K562 (cell line): Measurements from ENCODE around the gene RPH3AL. TPM values are rescaled to one million over a fixed set of nuclear protein-coding genes. Genes with fewer than 3 reads are reported as not detected.

Experiments used
- ATAC-seq: fragments of 200-7000 bp; cut with Tn5 transposase; 3 replicates; pipeline ENCODE4 v1.9.1; 2020; ENCODE audit warnings: moderate library complexity
- BruUV-seq: library from RNA; stranded (reverse); fragments of 400-500 nt; replicated peaks from 2 replicates; lab custom pipeline; 2021; lab: Mats Ljungman, UMichigan
- CTCF ChIA-PET: fragments of 300-600 bp; formaldehyde crosslinking; extraction: SDS; loops from one replicate; lab custom pipeline; 2021; ENCODE audit warnings: low intra/inter-chr PET ratio; lab: Yijun Ruan, JAX
- POLR2A ChIA-PET: fragments of 300-600, 350-650 bp; sonication (Branson Sonifier 250); formaldehyde crosslinking; extraction: SDS; loops from one replicate; lab custom pipeline; 2021; ENCODE audit warnings: antibody characterized with exemption, inconsistent platforms; lab: Yijun Ruan, JAX
- DNase-seq, 4 experiments: peaks; one replicate each; pipeline versions ENCODE4 v3.0.0 to v3.0.0-alpha.2; 2011 to 2018; ENCODE audit warnings: low spot score in 3 of 4, mixed read lengths in 3 of 4; ENCODE audit errors: extremely low read depth in 1 of 4
- FAIRE-seq: peaks from 2 replicates; lab custom pipeline; 2011; peaks lifted over from hg19 to GRCh38; lab: Jason Lieb, UNC
- H2AFZ ChIP-seq: 2 replicates; pipeline ENCODE4 v1.6.0; 2011; ENCODE audit warnings: low read depth, low read length, control low read depth, inconsistent platforms
- H3K27ac ChIP-seq: fragments of 200-600 bp; 3 replicates; pipeline ENCODE4 v1.8.0; 2011; ENCODE audit warnings: low read depth, mild to moderate bottlenecking, control low read depth, inconsistent platforms, low read length, moderate library complexity, mixed read lengths; ENCODE audit errors: extremely low read depth
- H3K27me3 ChIP-seq, 2 experiments: fragments of 300-600 bp in 1 of 2; 2 replicates in 1 of 2; 3 replicates in 1 of 2; pipeline versions ENCODE4 v1.6.0 to v1.8.0; 2011; ENCODE audit warnings: inconsistent platforms in 2 of 2, low read length in 2 of 2, mild to moderate bottlenecking in 1 of 2, mixed read lengths in 1 of 2, moderate library complexity in 1 of 2; ENCODE audit not compliant: control insufficient read depth in 2 of 2, insufficient read depth in 2 of 2
- H3K36me3 ChIP-seq: fragments of 300-600 bp; 3 replicates; pipeline ENCODE4 v1.8.0; 2011; ENCODE audit warnings: mild to moderate bottlenecking, low read length, inconsistent platforms; ENCODE audit not compliant: control insufficient read depth, insufficient read depth
- H3K4me1 ChIP-seq, 2 experiments: fragments of 200-600 bp in 1 of 2; replicated peaks in 1 of 2; 2 replicates in 1 of 2; 3 replicates in 1 of 2; pipeline versions ENCODE4 v1.5.1 to v1.8.0; 2011; ENCODE audit warnings: inconsistent platforms in 2 of 2, low read length in 2 of 2, mild to moderate bottlenecking in 1 of 2, mixed read lengths in 1 of 2, moderate library complexity in 1 of 2; ENCODE audit not compliant: control insufficient read depth in 2 of 2, insufficient read depth in 2 of 2
- H3K4me2 ChIP-seq: 2 replicates; pipeline ENCODE4 v1.6.1; 2011; ENCODE audit warnings: low read length, control low read depth, inconsistent platforms, mixed read lengths; ENCODE audit not compliant: insufficient read depth
- H3K4me3 ChIP-seq: fragments of 200-600 bp; sonication (generic), shearing (Covaris generic); 2 replicates; pipeline ENCODE4 v1.5.1; 2016; ENCODE audit warnings: control low read depth, inconsistent platforms
- H3K79me2 ChIP-seq: fragments of 200-600 bp; 3 replicates; pipeline ENCODE4 v1.8.0; 2011; ENCODE audit warnings: low read length, inconsistent platforms; ENCODE audit not compliant: control insufficient read depth, insufficient read depth
- H3K9ac ChIP-seq, 2 experiments: 2 replicates each; pipeline versions ENCODE4 v1.6.0 to v1.6.1; 2011; ENCODE audit warnings: low read depth in 2 of 2, low read length in 2 of 2, control low read depth in 1 of 2, inconsistent platforms in 1 of 2, mild to moderate bottlenecking in 1 of 2, mixed read lengths in 1 of 2; ENCODE audit not compliant: insufficient read depth in 1 of 2
- H3K9me1 ChIP-seq: one replicate; pipeline ENCODE4 v1.6.0; 2011; ENCODE audit warnings: inconsistent platforms, mild to moderate bottlenecking, low read length, moderate library complexity; ENCODE audit not compliant: control insufficient read depth, insufficient read depth
- H3K9me3 ChIP-seq: replicated peaks from 2 replicates; pipeline ENCODE4 v1.5.1; 2011; ENCODE audit warnings: low read depth, low read length, inconsistent platforms; ENCODE audit not compliant: control insufficient read depth, insufficient read depth
- H4K20me1 ChIP-seq: replicated peaks from 2 replicates; pipeline ENCODE4 v1.6.1; 2011; ENCODE audit warnings: low read length, inconsistent platforms, mixed read lengths; ENCODE audit not compliant: control insufficient read depth, insufficient read depth
- CBX5 ChIP-seq: IDR thresholded peaks from 2 replicates; pipeline ENCODE4 v1.6.1; 2014; ENCODE audit warnings: low read depth, borderline replicate concordance
- COPS2 ChIP-seq: fragments of 450-650 bp; conservative IDR thresholded peaks from 2 replicates; pipeline ENCODE4 v1.6.1; 2016; ENCODE audit warnings: mild to moderate bottlenecking, moderate library complexity
- FOXK1 ChIP-seq: sonication (generic); formaldehyde crosslinking; IDR thresholded peaks from 2 replicates; pipeline ENCODE4 v1.8.0; 2022; ENCODE audit warnings: missing genetic modification reagents, mild to moderate bottlenecking, borderline replicate concordance
- HSF4 ChIP-seq: fragments of 250-450 bp; sonication (Bioruptor Pico); IDR thresholded peaks from 2 replicates; pipeline ENCODE4 v2.1.2; 2022; ENCODE audit warnings: mild to moderate bottlenecking, moderate library complexity, borderline replicate concordance
- IRF1 ChIP-seq: sonication (generic); formaldehyde crosslinking; IDR thresholded peaks from 2 replicates; pipeline ENCODE4 v1.8.0; 2022; ENCODE audit warnings: missing genetic modification reagents, mild to moderate bottlenecking, borderline replicate concordance
- MCM7 ChIP-seq, 2 experiments: fragments of 450-650 bp; IDR thresholded peaks; 2 replicates each; pipeline ENCODE4 v1.6.1; 2016 to 2018
- MECOM ChIP-seq: fragments of 250-450 bp; sonication (Bioruptor Pico); IDR thresholded peaks from 2 replicates; pipeline ENCODE4 v1.8.0; 2022; ENCODE audit warnings: inconsistent platforms
- MYC ChIP-seq, 2 experiments: fragments of 250-450 bp in 1 of 2; sonication (Bioruptor Pico) in 1 of 2; IDR thresholded peaks; 2 replicates each; pipeline versions ENCODE4 v1.5.1 to v1.6.1; 2012 to 2021; ENCODE audit warnings: low read depth in 2 of 2, borderline replicate concordance in 1 of 2, improper control_type of control experiment in 1 of 2, low read length in 1 of 2, mild to moderate bottlenecking in 1 of 2, moderate library complexity in 1 of 2
- NR2C2 ChIP-seq, 2 experiments: fragments of 200-800 bp in 1 of 2; sonication (Bioruptor generic) in 1 of 2; sonication (generic) in 1 of 2; formaldehyde crosslinking in 1 of 2; IDR thresholded peaks; 2 replicates each; pipeline versions ENCODE4 v1.6.1 to v1.8.0; 2016 to 2022; ENCODE audit warnings: mild to moderate bottlenecking in 1 of 2, missing compliant biosample characterization in 1 of 2, missing genetic modification characterization in 1 of 2, missing genetic modification reagents in 1 of 2
- RUNX1 ChIP-seq: sonication (generic); IDR thresholded peaks from 2 replicates; pipeline ENCODE4 v1.6.1; 2016; ENCODE audit warnings: antibody characterized with exemption, low read depth
- SAFB2 ChIP-seq: fragments of 200-400 bp; formaldehyde crosslinking; IDR thresholded peaks from 2 replicates; pipeline ENCODE4 v1.6.1; 2018; ENCODE audit warnings: borderline replicate concordance, low read length, low read depth, moderate library complexity; ENCODE audit not compliant: severe bottlenecking
- STAT5B ChIP-seq: fragments of 250-450 bp; sonication (Bioruptor Pico); IDR thresholded peaks from 2 replicates; pipeline ENCODE4 v1.8.0; 2021; ENCODE audit warnings: mild to moderate bottlenecking, inconsistent platforms
- THRAP3 ChIP-seq: fragments of 450-650 bp; IDR thresholded peaks from 2 replicates; pipeline ENCODE4 v1.6.1; 2016; ENCODE audit warnings: mild to moderate bottlenecking, inconsistent platforms, borderline replicate concordance
- U2AF2 ChIP-seq: fragments of 200-400 bp; formaldehyde crosslinking; optimal IDR thresholded peaks from 2 replicates; pipeline ENCODE3; 2017; ENCODE audit warnings: low read depth, mild to moderate bottlenecking, low read length
- whole genome bisulfite sequencing: fragments of 100-300 bp; shearing (Covaris generic); methylation state at CpG from one replicate; pipeline ENCODE4 v1.1.6; 2016; ENCODE audit warnings: low coverage, mixed read lengths; ENCODE audit not compliant: insufficient coverage; ENCODE audit errors: missing lambda C conversion rate; 5-methylcytosine and 5-hydroxymethylcytosine counted together
- in situ Hi-C: fragments of 300-500 bp; cut with MboI; formaldehyde crosslinking; loops from 4 replicates; pipeline ENCODE4 v1.15.0; 2018; ENCODE audit warnings: inconsistent platforms, mixed read lengths
- intact Hi-C: fragments of 100-400 bp; cut with micrococcal nuclease; formaldehyde crosslinking; loops from 2 replicates; pipeline ENCODE4 v1.14.2; 2022
- polyA plus RNA-seq, 8 experiments: library from polyadenylated mRNA; depleted of rRNA in 4 of 8; stranded (reverse) in 5 of 8; unstranded in 3 of 8; fragments of >200 nt; fragmentation: Nextera tagmentation in 2 of 8; fragmentation: Illumina TruSeq in 1 of 8; extraction: Ambion mirVana in 2 of 8; extraction: Trizol in 1 of 8; gene quantifications; 2 replicates each; pipeline versions ENCODE4 v1.2.1 to v1.2.3, GENCODE V29; 2011 to 2014; ENCODE audit warnings: inconsistent platforms in 1 of 8, missing spikeins in 1 of 8
- total RNA-seq, 7 experiments: library from RNA; depleted of rRNA in 6 of 7; stranded (reverse); fragments of >200 nt in 6 of 7; fragmentation: Illumina TruSeq in 2 of 7; extraction: Trizol in 2 of 7; gene quantifications; 2 replicates each; pipeline versions ENCODE4 v1.2.1 to v1.2.3, GENCODE V29; 2011 to 2021; ENCODE audit warnings: low replicate concordance in 1 of 7
- TF ChIP-seq, protein P1 (sequence below): sonication (generic); formaldehyde crosslinking; IDR thresholded peaks from 2 replicates; pipeline ENCODE4 v1.8.0; 2023; ENCODE audit warnings: mild to moderate bottlenecking, missing genetic modification reagents

RPH3AL gene
- total and polyA plus RNA-seq, 9 of the 15 experiments (the other 6 are each of a cell fraction or from before 2014, with no cell fraction given), result 0.18 to 1.7 (median 0.39) TPM

- TF ChIP-seq, protein P1, sequence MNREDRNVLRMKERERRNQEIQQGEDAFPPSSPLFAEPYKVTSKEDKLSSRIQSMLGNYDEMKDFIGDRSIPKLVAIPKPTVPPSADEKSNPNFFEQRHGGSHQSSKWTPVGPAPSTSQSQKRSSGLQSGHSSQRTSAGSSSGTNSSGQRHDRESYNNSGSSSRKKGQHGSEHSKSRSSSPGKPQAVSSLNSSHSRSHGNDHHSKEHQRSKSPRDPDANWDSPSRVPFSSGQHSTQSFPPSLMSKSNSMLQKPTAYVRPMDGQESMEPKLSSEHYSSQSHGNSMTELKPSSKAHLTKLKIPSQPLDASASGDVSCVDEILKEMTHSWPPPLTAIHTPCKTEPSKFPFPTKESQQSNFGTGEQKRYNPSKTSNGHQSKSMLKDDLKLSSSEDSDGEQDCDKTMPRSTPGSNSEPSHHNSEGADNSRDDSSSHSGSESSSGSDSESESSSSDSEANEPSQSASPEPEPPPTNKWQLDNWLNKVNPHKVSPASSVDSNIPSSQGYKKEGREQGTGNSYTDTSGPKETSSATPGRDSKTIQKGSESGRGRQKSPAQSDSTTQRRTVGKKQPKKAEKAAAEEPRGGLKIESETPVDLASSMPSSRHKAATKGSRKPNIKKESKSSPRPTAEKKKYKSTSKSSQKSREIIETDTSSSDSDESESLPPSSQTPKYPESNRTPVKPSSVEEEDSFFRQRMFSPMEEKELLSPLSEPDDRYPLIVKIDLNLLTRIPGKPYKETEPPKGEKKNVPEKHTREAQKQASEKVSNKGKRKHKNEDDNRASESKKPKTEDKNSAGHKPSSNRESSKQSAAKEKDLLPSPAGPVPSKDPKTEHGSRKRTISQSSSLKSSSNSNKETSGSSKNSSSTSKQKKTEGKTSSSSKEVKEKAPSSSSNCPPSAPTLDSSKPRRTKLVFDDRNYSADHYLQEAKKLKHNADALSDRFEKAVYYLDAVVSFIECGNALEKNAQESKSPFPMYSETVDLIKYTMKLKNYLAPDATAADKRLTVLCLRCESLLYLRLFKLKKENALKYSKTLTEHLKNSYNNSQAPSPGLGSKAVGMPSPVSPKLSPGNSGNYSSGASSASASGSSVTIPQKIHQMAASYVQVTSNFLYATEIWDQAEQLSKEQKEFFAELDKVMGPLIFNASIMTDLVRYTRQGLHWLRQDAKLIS, result no peak
- TF ChIP-seq FOXK1 (CRISPR knock-in tag) (no peak), IRF1 (CRISPR knock-in tag) (no peak)
Measured at GRCh38 chr17:179066-179432, 173.6 kb downstream of the RPH3AL start (continued).

DNA sequence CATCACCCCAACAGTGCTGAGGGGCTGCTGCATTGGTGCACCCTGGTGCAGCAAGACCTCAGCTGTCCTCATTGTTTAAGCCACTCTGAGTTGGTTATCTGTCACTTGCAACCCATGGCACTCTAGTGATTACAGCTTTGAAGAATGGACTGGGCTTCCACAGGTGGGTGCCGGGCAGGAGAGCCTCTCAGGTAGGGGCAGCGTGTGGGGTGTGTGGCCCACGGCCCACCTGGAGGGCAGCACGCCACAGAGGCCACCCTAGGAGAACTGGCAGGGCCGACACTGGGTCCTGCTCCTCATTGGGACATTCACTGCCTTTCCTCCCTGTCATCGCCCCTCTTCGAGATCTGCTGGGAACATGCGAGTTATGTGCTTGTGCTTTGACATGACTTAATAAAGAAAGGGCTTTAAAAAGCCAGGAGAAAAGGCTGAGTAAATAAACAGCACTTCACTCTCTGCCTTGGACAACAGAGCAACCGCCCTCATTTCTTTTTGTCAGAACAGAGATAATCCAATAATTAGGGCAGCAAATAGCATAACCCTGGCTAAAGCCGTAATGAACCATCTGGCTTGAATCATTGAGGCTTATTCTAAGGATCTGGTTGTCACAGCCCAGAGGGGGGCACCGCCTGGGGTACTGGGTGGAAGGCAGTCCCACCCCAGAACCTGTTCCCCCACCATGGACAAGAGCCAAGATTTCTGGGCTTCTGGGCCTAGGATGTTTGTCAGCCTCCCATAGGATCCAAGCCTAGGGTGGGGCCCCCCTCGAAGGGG lies 174.1 kb downstream of the RPH3AL start:
- no peak overlapping the region for H2AFZ ChIP-seq
- H4K20me1 ChIP-seq, result no peaks in the 10 kb centered on the region
- H3K9ac ChIP-seq, result no peak overlapping the region
- peaks cover 0 to 35% of the 10 kb centered on the region in 2 experiments; a peak in 2 of 5 replicates for H3K27me3 ChIP-seq
- in situ Hi-C loops, result no loop called here
- intact Hi-C loops, result no loop called here
- H3K27ac ChIP-seq, result no peak overlapping the region
- ATAC-seq (no peak), FAIRE-seq (no peak), DNase-seq (no peak)
- H3K79me2 ChIP-seq, result no peaks in the 10 kb centered on the region
- H3K4me3 ChIP-seq, result no peak overlapping the region
- WGBS, result 5% methylated on average over 11 of the region's 12 CpGs
- no peaks in the 10 kb centered on the region for H3K4me1 ChIP-seq
- BruUV-seq, result no TSS peak
- POLR2A ChIA-PET, result no interaction called here
- H3K9me1 ChIP-seq, result no peaks in the 10 kb centered on the region
- CTCF ChIA-PET, result no interaction called here
- H3K36me3 ChIP-seq, result no peaks in the 10 kb centered on the region
- no peak overlapping the region for H3K4me2 ChIP-seq
- H3K9me3 ChIP-seq, result no peaks in the 10 kb centered on the region
- no peak for TF ChIP-seq U2AF2
- TF ChIP-seq RUNX1, result no peak
- no peak for TF ChIP-seq COPS2
- no peak for TF ChIP-seq NR2C2 (CRISPR knock-in tag; IDR thresholded peaks at IDR 0.05)
- TF ChIP-seq NR2C2 (tag; IDR thresholded peaks at IDR 0.05), result no peak
- no peak for TF ChIP-seq SAFB2
- TF ChIP-seq MYC (IDR thresholded peaks at IDR 0.05; ENCODE audit: low read depth, low read length), result no peak
- no peak for TF ChIP-seq MYC (CRISPR knock-in tag; IDR thresholded peaks at IDR 0.05; ENCODE audit: borderline replicate concordance, low read depth)
- TF ChIP-seq THRAP3, result no peak
- TF ChIP-seq MECOM (CRISPR knock-in tag), result no peak
- TF ChIP-seq STAT5B (CRISPR knock-in tag), result no peak
- no peak for TF ChIP-seq HSF4 (CRISPR knock-in tag)
- no peak for TF ChIP-seq MCM7 (IDR thresholded peaks at IDR 0.05)
- no peak for TF ChIP-seq CBX5
